Duodenal mucosa (tissue), 2 donors: ENCODE results near the gene CASTOR1.

Source experiments
- H3K27ac ChIP-seq: one replicate; pipeline ENCODE4 v1.7.0; 2013; ENCODE audit warnings: low read depth, low read length
- H3K27me3 ChIP-seq, 2 donors: one replicate each; pipeline ENCODE4 v1.7.0; 2013; ENCODE audit warnings: low read length in 2 of 2, control low read depth in 1 of 2; ENCODE audit not compliant: insufficient read depth in 2 of 2, control insufficient read depth in 1 of 2
- H3K36me3 ChIP-seq, 2 donors: one replicate each; pipeline ENCODE4 v1.7.0; 2013; ENCODE audit warnings: low read length in 2 of 2, control low read depth in 1 of 2; ENCODE audit not compliant: insufficient read depth in 2 of 2, control insufficient read depth in 1 of 2
- H3K4me1 ChIP-seq, 2 donors: one replicate each; pipeline ENCODE4 v1.7.0; 2013; ENCODE audit warnings: low read length in 2 of 2, control low read depth in 1 of 2; ENCODE audit not compliant: insufficient read depth in 2 of 2, control insufficient read depth in 1 of 2
- H3K4me3 ChIP-seq, 2 donors: one replicate each; pipeline ENCODE4 v1.7.0; 2013; ENCODE audit warnings: low read length in 2 of 2, low read depth in 1 of 2
- H3K9ac ChIP-seq, 2 donors: one replicate each; pipeline ENCODE4 v1.7.0; 2013; ENCODE audit warnings: low read length in 2 of 2, low read depth in 1 of 2
- H3K9me3 ChIP-seq, 2 donors: one replicate each; pipeline ENCODE4 v1.7.0; 2013; ENCODE audit warnings: low read length in 2 of 2, control low read depth in 1 of 2; ENCODE audit not compliant: control insufficient read depth in 1 of 2

The CASTOR1 gene

DNA sequence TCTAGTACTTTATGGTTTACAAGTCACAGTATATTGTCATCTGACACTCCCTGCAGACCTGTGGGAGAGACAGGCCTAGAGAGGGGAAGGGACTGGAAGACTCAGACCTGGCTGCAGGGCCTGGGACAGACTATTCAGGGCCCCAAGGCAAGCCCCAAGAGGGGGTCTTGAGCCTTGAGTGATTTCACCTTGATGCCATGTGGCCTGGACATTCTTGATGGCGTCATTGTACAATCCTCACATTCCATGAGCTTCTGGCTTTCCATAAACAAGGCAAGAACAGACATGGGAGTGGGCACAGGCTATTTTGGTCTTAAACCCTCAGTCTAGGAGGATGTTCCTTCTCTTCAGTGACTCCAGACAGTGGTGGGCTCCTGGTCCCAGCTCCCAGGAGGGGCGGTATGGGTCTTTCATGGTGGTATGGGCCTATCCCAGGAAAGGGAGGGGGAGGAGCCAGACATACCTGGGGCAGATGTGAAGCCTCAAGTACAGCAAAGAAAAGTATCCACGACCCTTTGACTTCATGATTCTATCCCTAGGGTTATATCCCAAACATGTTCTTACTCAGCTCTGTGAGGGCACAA lies 39.3 kb upstream of the CASTOR1 start:
- Histone ChIP-seq H3K4me3 (no peak overlapping the region), H3K27ac (no peak overlapping the region), H3K4me1 (peaks cover 32 to 36% of the 10 kb centered on the region in 2 donors), H3K9me3 (no peaks in the 10 kb centered on the region), H3K36me3 (peaks cover 10 to 28% of the 10 kb centered on the region in 2 donors), H3K9ac (no peak overlapping the region), H3K27me3 (no peaks in the 10 kb centered on the region)

- Histone ChIP-seq H3K9me3 (no peaks in the 10 kb centered on the region), H3K4me1 (peaks cover 28 to 32% of the 10 kb centered on the region in 2 donors), H3K27ac (no peak overlapping the region), H3K36me3 (peaks cover 8 to 21% of the 10 kb centered on the region in 2 donors), H3K27me3 (no peaks in the 10 kb centered on the region), H3K4me3 (peak overlapping the region in 1 of 2 donors; percentile 75), H3K9ac (peak overlapping the region in 1 of 2 donors; percentile 77)
These were observed 38.6 kb upstream of the CASTOR1 start for GRCh38 chr22:30327864-30328345.

- peak within 1 kb of the TSS; percentile 82 for H3K27ac ChIP-seq
- peak within 1 kb of the TSS; percentile 78 to 81 for H3K4me3 ChIP-seq
- no peaks in the 10 kb centered on the region for H3K9me3 ChIP-seq
- peaks cover 0 to 13% of the 10 kb centered on the region in 2 donors for H3K36me3 ChIP-seq
- no peaks in the 10 kb centered on the region for H3K27me3 ChIP-seq
- peaks cover 28 to 31% of the 10 kb centered on the region in 2 donors for H3K4me1 ChIP-seq
- H3K9ac ChIP-seq = peak within 1 kb of the TSS; percentile 75 to 77
These were observed 37.5 kb upstream of the CASTOR1 start, which contains the start of gene TBC1D10A for GRCh38 chr22:30326706-30327362. TSS of gene TBC1D10A (minus strand) at chr22:30326941. CDS start at chr22:30326881, 60 bp downstream.

DNA sequence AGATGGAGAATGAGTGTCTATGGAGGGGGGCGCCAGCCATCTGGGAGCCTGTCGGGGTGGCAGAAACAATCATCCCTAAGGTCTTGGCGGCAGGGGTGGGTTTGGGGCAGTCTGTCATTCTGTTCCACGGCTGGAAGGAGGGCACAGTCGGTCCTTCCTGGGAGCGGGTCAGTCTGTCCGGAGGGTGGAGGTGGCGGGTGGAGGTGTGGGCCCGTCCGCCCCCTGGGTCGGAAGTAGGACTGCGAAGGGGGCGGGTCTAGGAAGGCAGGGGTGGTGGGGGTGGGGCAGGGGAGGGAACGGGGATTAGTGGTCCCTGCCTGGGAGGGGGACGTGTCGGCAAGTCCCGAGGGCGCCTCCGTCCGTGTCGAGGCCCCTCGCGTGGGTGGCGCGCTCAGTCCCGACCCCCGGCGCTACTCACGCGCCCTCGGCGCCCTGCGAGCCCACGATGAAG lies 37.0 kb upstream of the CASTOR1 start:
- Histone ChIP-seq H3K27ac (peak overlapping the region; percentile 52), H3K9me3 (no peaks in the 10 kb centered on the region), H3K9ac (peak overlapping the region; percentile 68 to 69), H3K27me3 (no peaks in the 10 kb centered on the region), H3K4me1 (peaks cover 28 to 31% of the 10 kb centered on the region in 2 donors), H3K36me3 (peaks cover 0 to 12% of the 10 kb centered on the region in 2 donors), H3K4me3 (peak overlapping the region; percentile 78 to 81)

DNA sequence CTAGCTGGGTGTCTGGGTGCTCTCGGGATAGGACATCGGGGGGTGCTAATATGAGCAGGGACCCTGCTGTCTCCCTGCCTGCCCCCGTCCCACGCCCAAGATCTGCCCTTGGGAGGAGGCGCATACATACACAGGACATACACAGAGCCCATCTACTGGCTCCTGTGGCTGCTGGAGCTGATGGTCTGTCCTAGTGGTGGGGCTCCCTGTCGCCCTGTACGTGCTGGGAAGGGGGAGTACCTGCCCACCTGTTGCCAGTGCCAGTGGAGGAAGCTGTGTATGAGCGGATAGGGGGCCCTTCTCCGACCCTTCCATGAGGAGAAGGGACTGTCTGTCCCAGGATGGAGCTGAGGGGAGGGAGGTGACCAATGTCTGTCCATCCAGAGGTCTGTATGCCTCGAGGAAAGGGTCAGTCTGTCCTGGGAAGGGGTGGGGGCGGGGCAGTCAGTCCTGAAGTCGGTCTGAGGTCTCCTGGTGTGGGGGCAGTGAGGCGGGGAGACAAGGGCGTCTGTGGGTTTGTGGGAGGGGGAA lies 36.5 kb upstream of the CASTOR1 start:
- peaks cover 28 to 31% of the 10 kb centered on the region in 2 donors for H3K4me1 ChIP-seq

DNA sequence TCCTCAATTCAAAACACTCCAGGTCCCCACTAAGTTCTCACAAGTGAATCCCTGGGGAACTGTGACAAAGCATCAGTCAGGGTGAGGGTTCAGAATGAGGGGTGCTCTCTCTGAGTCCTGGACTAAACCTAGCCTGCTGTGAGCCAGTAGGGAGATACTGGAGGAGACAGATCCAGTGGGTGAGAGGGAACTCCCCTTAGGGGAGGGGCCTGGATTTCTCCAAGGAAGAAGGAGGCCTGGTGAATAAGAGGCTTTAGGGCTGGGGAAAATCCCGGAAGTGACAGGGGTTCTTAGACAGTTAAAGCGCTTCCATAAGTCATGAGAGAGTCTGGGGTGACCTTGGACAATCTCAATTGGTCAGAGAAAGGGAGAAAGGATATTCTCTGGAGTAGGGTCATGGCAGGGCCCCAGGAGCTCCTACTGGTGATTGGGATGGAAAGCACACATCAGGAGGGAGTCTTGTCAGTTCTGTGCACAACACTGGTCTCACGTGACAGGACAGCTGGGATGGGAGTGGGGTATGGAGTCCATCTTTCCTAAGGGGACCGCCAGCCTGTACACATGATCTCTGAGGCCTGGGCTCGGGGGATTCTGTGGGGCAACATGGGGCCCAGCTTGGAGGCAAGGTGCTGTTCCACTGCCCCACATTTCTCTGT lies 35.9 kb upstream of the CASTOR1 start:
- H3K4me1 ChIP-seq = peaks cover 31% of the 10 kb centered on the region in 2 donors
- H3K27ac ChIP-seq = peak overlapping the region; percentile 5
- peak overlapping the region; percentile 68 for H3K9ac ChIP-seq
- no peaks in the 10 kb centered on the region for H3K9me3 ChIP-seq
- peak overlapping the region; percentile 78 to 81 for H3K4me3 ChIP-seq
- peaks cover 0 to 15% of the 10 kb centered on the region in 2 donors for H3K36me3 ChIP-seq
- no peaks in the 10 kb centered on the region for H3K27me3 ChIP-seq

More for the DNA sequence above, 36.5 kb upstream of the CASTOR1 start:
- no peaks in the 10 kb centered on the region for H3K9me3 ChIP-seq
- H3K27me3 ChIP-seq = no peaks in the 10 kb centered on the region
- peak overlapping the region; percentile 78 to 81 for H3K4me3 ChIP-seq
- H3K9ac ChIP-seq = peak overlapping the region; percentile 68
- H3K27ac ChIP-seq = peak overlapping the region; percentile 5
- peaks cover 0 to 15% of the 10 kb centered on the region in 2 donors for H3K36me3 ChIP-seq

GRCh38 chr22:30324014-30324730 lies 34.9 kb upstream of the CASTOR1 start:
- H3K4me1 ChIP-seq = peaks cover 31 to 39% of the 10 kb centered on the region in 2 donors
- H3K27me3 ChIP-seq = no peaks in the 10 kb centered on the region
- no peak overlapping the region for H3K27ac ChIP-seq
- peaks cover 2 to 20% of the 10 kb centered on the region in 2 donors for H3K36me3 ChIP-seq
- peak overlapping the region; percentile 78 to 81 for H3K4me3 ChIP-seq
- no peaks in the 10 kb centered on the region for H3K9me3 ChIP-seq
- H3K9ac ChIP-seq = peak overlapping the region; percentile 3 to 68

GRCh38 chr22:30323246-30323645 lies 33.9 kb upstream of the CASTOR1 start:
- H3K4me1 ChIP-seq = peaks cover 31 to 43% of the 10 kb centered on the region in 2 donors
- H3K36me3 ChIP-seq = peaks cover 6 to 30% of the 10 kb centered on the region in 2 donors
- no peak overlapping the region for H3K4me3 ChIP-seq
- no peaks in the 10 kb centered on the region for H3K9me3 ChIP-seq
- H3K27me3 ChIP-seq = no peaks in the 10 kb centered on the region
- H3K9ac ChIP-seq = no peak overlapping the region
- H3K27ac ChIP-seq = no peak overlapping the region

DNA sequence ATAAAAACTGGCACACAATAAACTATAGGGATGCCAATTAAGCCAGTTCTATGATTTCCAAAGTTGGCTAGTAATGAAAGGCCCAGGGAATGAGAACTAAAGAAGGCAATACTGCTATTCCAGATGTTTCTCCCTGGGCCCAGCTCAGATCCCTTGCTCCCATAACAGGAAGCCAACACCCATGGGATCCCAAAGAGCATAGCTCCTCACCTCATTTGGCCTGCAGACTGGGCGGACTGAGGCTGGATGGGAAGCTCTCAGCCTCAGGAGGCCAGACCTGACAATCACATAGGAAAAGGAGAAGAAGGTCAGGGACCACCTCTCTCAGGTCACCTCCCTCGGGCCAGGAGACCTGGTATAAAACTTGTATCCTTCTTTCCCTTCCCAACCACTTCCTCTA lies 32.2 kb upstream of the CASTOR1 start:
- H3K4me1 ChIP-seq = peaks cover 30 to 37% of the 10 kb centered on the region in 2 donors
- no peak overlapping the region for H3K4me3 ChIP-seq
- peaks cover 6 to 33% of the 10 kb centered on the region in 2 donors for H3K36me3 ChIP-seq
- H3K27me3 ChIP-seq = no peaks in the 10 kb centered on the region
- no peak overlapping the region for H3K9ac ChIP-seq
- H3K9me3 ChIP-seq = no peaks in the 10 kb centered on the region
- no peak overlapping the region for H3K27ac ChIP-seq
